NCI-H345 treated with DMSO at 0.1 percent for 48 hours (cell line): ENCODE measurements around the gene SLC4A11.

Experiments used
- DNase-seq: peaks from one replicate; lab custom pipeline; 2025; ENCODE audit not compliant: unreplicated experiment; lab: John Stamatoyannopoulos, UW

SLC4A11 gene

DNA sequence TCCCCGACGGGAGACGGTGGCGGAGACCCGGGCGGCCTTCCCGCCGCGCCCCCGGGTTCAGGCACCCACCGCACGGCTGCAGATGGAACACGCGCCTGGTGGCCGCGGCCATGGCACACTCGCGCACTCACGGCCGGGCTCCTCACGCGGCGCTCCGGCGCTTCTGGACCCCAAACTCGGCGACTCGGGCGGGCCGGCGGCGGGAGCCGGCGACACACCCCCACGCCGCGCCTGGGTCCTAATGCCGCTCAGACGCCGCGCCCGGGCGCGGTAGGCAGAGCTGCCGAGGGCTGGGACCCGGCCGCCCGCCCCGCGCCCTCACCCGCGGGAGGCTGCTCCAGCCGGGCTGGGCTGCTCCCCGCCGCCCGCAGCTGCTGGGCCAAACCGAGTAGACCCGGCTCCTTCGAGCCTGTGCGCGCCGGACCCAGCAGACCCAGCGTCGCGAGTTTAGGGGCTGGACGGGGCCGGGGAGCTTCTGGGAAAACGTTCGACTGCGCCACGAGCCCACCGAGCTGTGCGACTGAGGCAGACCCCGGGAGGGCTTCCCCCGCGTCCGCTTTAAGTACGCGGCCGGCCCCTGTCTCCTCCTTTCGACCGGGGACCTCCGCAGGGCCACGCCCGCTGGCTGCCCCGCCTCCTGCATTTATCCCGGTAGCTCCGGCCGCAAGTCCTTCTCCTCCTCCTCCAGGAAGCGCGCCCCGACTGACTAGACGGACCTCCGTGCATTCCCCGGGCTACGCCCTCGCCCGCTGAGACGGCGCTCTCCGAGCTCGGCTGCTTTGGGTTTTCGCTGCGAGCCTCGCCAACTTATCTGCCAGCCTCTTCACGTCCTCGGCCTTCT lies at the start of gene SLC4A11:
SLC4A11 (minus strand) TSS at position 165 of the 841 bp plus-strand sequence; CDS start at position 112, 53 bp downstream.
- peak; percentile 40 for DNase-seq

DNA sequence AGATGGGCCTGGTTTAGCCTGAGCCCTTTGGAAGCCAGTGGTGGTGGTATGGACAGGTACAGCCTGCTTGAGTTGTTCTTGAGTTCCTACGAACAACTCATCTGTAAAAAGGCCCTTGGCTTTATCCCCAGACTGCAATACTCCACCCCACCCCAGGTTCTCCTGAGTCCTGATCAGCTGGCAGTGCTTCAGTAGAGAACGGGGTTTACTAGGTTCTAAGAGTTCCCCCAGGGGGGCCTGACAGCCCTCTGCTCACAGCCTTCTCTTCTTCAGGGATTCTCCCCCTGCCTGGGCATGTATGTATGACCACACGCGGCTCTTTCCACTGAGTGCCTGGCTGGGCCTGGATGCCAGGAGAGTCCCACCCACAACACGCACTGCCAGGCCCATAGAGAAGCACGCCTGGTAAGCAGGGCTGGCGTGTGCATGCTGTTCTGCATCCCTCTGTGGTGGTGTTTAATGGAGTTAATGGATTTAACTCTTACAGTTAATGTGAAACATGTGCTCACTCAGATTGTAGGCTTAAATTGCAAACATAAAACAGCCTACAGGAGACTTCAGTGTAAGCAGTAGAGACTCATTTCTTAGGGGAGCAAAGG lies 44.3 kb upstream of the SLC4A11 start:
- DNase-seq: no peak

DNA sequence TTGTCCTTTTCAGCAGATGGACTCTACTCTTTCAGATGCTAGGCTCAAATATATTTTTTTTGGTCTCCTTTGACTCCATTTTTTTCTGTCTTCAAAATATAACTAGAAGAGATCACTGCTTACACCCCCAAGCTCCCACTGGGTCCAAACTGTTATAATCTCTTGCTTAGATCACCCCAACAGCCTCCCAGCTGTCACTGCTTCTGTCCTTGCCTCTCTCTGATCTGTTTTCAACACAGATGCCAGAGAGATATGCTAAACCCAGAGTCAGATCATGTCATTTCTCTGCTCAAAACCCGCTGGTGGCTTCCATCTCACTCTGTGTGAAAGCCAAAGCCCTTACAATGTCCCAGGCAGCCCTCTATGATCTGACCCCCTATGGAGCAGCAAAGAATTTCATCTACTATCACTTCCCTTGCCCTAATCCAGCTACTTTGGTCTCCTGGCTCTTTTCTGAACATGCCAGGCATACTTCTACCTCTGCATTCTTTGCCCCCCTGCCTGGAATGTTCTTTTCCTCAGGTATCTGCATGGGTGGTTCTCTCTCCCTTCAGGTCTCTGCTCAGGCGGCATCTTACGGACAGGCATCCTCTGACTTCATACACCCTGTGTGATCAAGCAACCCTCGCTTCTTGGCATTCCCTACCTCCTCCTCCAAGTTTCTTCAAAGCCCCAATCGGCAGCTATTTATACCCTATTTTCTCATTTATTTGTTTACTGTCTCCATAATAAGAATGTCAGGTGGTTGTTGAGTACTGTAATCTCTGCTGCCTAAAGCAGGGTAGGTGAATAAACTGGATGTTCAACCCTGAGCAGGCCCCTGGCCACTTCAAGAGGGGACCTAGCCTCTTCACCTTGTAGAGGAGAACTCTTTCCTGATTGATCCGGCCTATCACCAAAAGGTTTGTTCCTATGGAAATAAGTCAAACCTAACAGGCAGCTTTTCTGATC lies 43.6 kb upstream of the SLC4A11 start:
- DNase-seq: no peak

GRCh38 chr20:3281437-3281836 lies 42.4 kb upstream of the SLC4A11 start:
- DNase-seq: no peak

GRCh38 chr20:3279761-3280160 lies 40.8 kb upstream of the SLC4A11 start:
- no peak for DNase-seq

- no peak for DNase-seq
Observed at GRCh38 chr20:3277686-3278465, 38.9 kb upstream of the SLC4A11 start.

DNA sequence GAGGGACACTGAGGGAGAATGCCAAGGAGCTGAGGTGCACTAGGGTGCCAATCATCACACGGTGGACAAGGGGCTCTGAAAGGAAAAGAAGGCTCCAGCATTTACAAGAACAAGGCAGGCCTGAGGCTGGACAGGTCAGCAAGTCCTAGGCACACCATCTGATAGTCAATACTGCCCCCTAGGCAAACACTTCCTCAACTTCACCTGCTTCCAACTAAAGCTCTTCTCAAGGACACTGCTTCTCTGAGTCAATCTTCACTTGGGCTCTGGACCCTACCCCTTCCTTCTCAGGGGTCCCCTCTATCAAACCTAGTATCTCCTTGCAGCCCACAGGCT lies 37.7 kb upstream of the SLC4A11 start:
- peak; percentile 10 for DNase-seq

- no peak for DNase-seq
Observed at GRCh38 chr20:3275966-3276679, 37.1 kb upstream of the SLC4A11 start.

- DNase-seq: no peak
Observed at GRCh38 chr20:3275064-3275935, 36.3 kb upstream of the SLC4A11 start.

DNA sequence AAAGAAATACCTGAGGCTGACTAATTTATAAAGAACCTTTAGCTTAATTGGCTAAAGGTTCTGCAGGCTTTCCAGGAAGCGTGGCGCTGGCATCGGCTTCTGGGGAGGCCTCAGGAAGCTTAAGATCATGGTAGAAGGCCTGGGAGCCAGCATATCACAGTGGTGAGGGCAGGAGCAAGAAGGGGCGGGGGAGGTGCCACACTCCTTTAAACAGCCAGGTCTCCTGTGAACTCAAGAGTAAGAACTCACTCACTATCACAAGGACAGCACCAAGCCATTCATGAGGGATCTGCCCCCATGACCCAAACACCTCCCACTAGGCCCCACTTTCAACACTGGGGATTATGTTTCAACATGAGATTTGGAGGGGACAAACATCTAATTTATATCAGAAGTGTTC lies 34.4 kb upstream of the SLC4A11 start:
- no peak for DNase-seq

DNA sequence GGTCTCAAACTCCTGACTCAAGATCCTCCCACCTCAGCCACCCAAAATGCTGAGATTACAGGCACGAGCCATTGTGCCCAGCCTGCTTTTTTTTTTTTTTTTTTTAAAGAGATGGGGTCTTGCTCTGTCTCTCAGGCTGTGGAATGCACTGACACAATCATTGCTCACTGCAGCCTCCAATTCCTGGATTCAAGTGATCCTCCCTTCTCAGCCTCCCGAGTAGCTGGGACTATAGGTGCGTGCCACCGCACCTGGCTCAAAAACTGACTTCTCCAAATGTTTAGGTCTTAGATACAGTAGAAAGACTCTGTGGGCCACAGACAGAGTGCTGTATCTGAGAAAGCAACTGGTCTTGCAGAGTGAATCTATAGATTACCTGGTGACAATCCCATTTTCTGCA lies 31.1 kb upstream of the SLC4A11 start:
- no peak for DNase-seq

DNA sequence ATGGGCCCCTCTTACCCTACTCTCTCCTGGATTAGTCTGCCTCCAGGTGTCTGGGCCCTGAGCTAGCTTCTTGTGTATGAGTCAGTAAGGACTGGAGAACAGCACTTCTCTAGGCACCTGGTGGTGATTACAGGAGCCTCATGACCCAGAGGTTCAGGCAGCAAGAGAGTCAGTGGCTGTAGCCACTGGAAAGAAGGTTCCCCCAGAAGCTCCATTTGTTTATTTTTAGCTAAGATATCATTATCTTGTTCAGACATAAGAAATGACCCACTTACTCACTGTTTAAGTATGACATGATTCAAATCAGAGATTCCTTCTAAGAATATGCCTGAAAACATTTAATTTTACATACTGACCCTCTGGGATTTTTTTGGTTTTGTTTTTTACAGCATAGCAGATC lies 23.6 kb upstream of the SLC4A11 start:
- no peak for DNase-seq

- no peak for DNase-seq
Observed at GRCh38 chr20:3258429-3258828, 19.4 kb upstream of the SLC4A11 start.

DNA sequence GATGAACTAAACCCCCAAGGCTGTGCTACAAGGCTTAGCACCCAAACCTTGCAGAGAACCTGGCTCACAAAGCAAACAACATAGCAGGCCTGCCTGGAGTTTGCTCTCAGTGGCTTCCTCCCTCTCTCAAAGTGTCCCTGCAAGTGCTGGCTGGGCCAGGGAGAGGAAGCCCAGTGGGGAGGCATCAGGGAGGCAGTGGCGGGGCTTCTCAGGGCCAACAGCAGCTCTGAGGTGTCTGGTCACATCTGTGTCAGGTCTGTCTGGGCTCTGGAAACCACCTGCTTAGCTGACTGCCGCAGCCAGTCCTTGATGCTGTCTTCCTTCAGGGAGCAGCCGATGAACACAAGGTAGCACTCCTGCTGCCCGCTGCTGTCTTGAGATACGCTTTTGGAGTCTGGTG lies 16.7 kb upstream of the SLC4A11 start:
- no peak for DNase-seq

- no peak for DNase-seq
Observed at GRCh38 chr20:3251806-3252205, 12.8 kb upstream of the SLC4A11 start.

DNA sequence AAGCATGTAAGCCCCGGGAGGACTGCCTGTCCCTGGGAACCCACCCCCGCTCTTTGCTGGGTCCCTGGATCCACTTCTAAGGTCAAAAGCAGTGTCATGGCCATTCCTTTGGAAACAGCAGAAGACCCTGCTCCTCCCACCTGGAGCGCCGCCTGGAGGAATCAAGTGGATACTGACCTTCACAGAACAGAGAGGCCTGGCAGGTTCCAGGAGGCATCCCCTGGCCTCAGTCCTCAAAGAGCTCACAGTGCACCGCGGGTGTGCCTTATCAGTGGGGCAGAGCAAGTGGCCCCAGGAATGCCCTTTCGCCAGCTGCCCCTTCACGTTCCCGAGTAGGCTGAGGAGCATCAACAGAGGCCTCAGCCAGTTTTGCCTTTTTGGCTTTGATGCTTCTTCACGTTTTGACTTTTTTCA lies 11.1 kb upstream of the SLC4A11 start:
- DNase-seq: no peak

GRCh38 chr20:3248993-3249347 lies 10.0 kb upstream of the SLC4A11 start:
- DNase-seq: no peak

GRCh38 chr20:3248167-3248992 lies 9.4 kb upstream of the SLC4A11 start:
- no peak for DNase-seq
